HG02970 (cell line): ENCODE data around the gene TMEM132D.

Experiments used
- ATAC-seq: cut with Tn5 transposase; IDR thresholded peaks from one replicate; pipeline ENCODE4 v1.9.1; 2021; ENCODE audit warnings: mild to moderate bottlenecking, moderate library complexity, moderate number of reproducible peaks; ENCODE audit not compliant: unreplicated experiment, low FRiP score

TMEM132D gene

GRCh38 chr12:129300011-129300410, 603.8 kb downstream of the TMEM132D start:
- ATAC-seq, result no peak

GRCh38 chr12:129298921-129299320, 604.9 kb downstream of the TMEM132D start:
- no peak for ATAC-seq

GRCh38 chr12:129296671-129297070, 607.2 kb downstream of the TMEM132D start:
- ATAC-seq, result no peak

GRCh38 chr12:129294868-129295267, 609.0 kb downstream of the TMEM132D start:
- no peak for ATAC-seq

GRCh38 chr12:129279771-129280170, 624.1 kb downstream of the TMEM132D start:
- no peak for ATAC-seq

GRCh38 chr12:129276361-129277060, 627.3 kb downstream of the TMEM132D start:
- no peak for ATAC-seq

GRCh38 chr12:129269756-129270495, 633.9 kb downstream of the TMEM132D start:
- ATAC-seq, result no peak

- ATAC-seq, result no peak
Measured at GRCh38 chr12:129258781-129259318, 645.0 kb downstream of the TMEM132D start.

- ATAC-seq, result no peak
Measured at GRCh38 chr12:129257524-129257923, 646.3 kb downstream of the TMEM132D start.

GRCh38 chr12:129246630-129247029, 657.2 kb downstream of the TMEM132D start:
- no peak for ATAC-seq

- no peak for ATAC-seq
Measured at GRCh38 chr12:129245769-129246168, 658.1 kb downstream of the TMEM132D start.

- no peak for ATAC-seq
Measured at GRCh38 chr12:129241852-129242251, 662.0 kb downstream of the TMEM132D start.

- ATAC-seq, result no peak
Measured at GRCh38 chr12:129237881-129238280, 665.9 kb downstream of the TMEM132D start.

- ATAC-seq, result no peak
Measured at GRCh38 chr12:129234209-129234608, 669.6 kb downstream of the TMEM132D start.

GRCh38 chr12:129231491-129231890, 672.3 kb downstream of the TMEM132D start:
- no peak for ATAC-seq

GRCh38 chr12:129230995-129231394, 672.8 kb downstream of the TMEM132D start:
- ATAC-seq, result no peak

GRCh38 chr12:129226851-129227250, 677.0 kb downstream of the TMEM132D start:
- ATAC-seq, result no peak

- no peak for ATAC-seq
Measured at GRCh38 chr12:129226005-129226404, 677.8 kb downstream of the TMEM132D start.

- ATAC-seq, result no peak
Measured at GRCh38 chr12:129215556-129215955, 688.3 kb downstream of the TMEM132D start.

GRCh38 chr12:129213551-129213950, 690.3 kb downstream of the TMEM132D start:
- no peak for ATAC-seq

- ATAC-seq, result no peak
Measured at GRCh38 chr12:129211862-129212630, 691.8 kb downstream of the TMEM132D start.
